KMS-11 (cell line): Measurements from ENCODE around the gene NRP1.
"Not testable (repeated sequence)": the region's sequence is repeated elsewhere in the genome, so short reads cannot be mapped to it uniquely, and the experiment has no call there.

Experiments used
- H2AFZ ChIP-seq: fragments of 200-600 bp; sonication (generic); 2 replicates; pipeline ENCODE4 v1.6.1; 2016; ENCODE audit warnings: antibody characterized with exemption, mixed run types, low read depth
- H3K27ac ChIP-seq: fragments of 200-600 bp; sonication (generic); 2 replicates; pipeline ENCODE4 v1.6.1; 2016; ENCODE audit warnings: mild to moderate bottlenecking, mixed run types
- H3K27me3 ChIP-seq: fragments of 200-600 bp; sonication (generic); 2 replicates; pipeline ENCODE4 v1.6.1; 2017; ENCODE audit warnings: mild to moderate bottlenecking, low read depth, mixed run types, moderate library complexity; ENCODE audit not compliant: insufficient read depth
- H3K36me3 ChIP-seq: fragments of 200-600 bp; sonication (generic); 2 replicates; pipeline ENCODE4 v1.6.1; 2017; ENCODE audit warnings: mild to moderate bottlenecking, mixed run types; ENCODE audit not compliant: insufficient read depth
- H3K4me1 ChIP-seq: fragments of 200-600 bp; sonication (generic); 2 replicates; pipeline ENCODE4 v1.6.1; 2016; ENCODE audit warnings: mild to moderate bottlenecking, low read depth, mixed run types; ENCODE audit not compliant: poor library complexity, severe bottlenecking
- H3K4me2 ChIP-seq: fragments of 200-600 bp; sonication (generic); 2 replicates; pipeline ENCODE4 v1.7.0; 2016; ENCODE audit warnings: mild to moderate bottlenecking, mixed run types
- H3K4me3 ChIP-seq: fragments of 200-600 bp; sonication (generic); IDR thresholded peaks from 2 replicates; pipeline ENCODE4 v1.6.1; 2017; ENCODE audit warnings: low read depth, low read length, mixed read lengths; ENCODE audit not compliant: insufficient read depth
- H3K79me2 ChIP-seq: fragments of 200-600 bp; sonication (generic); 2 replicates; pipeline ENCODE4 v1.6.1; 2016; ENCODE audit warnings: low read depth, mixed run types; ENCODE audit not compliant: insufficient read depth
- H3K9ac ChIP-seq: fragments of 200-600 bp; sonication (generic); 2 replicates; pipeline ENCODE4 v1.6.1; 2016; ENCODE audit warnings: mild to moderate bottlenecking, mixed run types
- H4K20me1 ChIP-seq: fragments of 200-600 bp; sonication (generic); 2 replicates; pipeline ENCODE4 v1.6.1; 2016; ENCODE audit warnings: mild to moderate bottlenecking, mixed run types; ENCODE audit not compliant: insufficient read depth
- CTCF ChIP-seq: fragments of 200-600 bp; sonication (generic); conservative IDR thresholded peaks from 2 replicates; pipeline ENCODE4 v1.6.1; 2017; ENCODE audit warnings: low read depth, mild to moderate bottlenecking, antibody characterized with exemption, low read length, moderate library complexity, mixed read lengths

The NRP1 gene

GRCh38 chr10:33303988-33304387 is 30.5 kb downstream of the NRP1 start:
- no peaks in the 10 kb centered on the region for H3K4me1 ChIP-seq
- TF ChIP-seq CTCF = no peak
- no peak overlapping the region for H3K9ac ChIP-seq
- H3K27ac ChIP-seq = no peak overlapping the region
- H4K20me1 ChIP-seq = no peaks in the 10 kb centered on the region
- no peak overlapping the region for H3K4me3 ChIP-seq
- H3K36me3 ChIP-seq = no peaks in the 10 kb centered on the region
- no peaks in the 10 kb centered on the region for H3K27me3 ChIP-seq
- H2AFZ ChIP-seq = no peak overlapping the region
- no peaks in the 10 kb centered on the region for H3K79me2 ChIP-seq
- H3K4me2 ChIP-seq = no peak overlapping the region

- no peaks in the 10 kb centered on the region for H3K36me3 ChIP-seq
- H4K20me1 ChIP-seq = no peaks in the 10 kb centered on the region
- no peaks in the 10 kb centered on the region for H3K27me3 ChIP-seq
- no peak overlapping the region for H3K4me2 ChIP-seq
- no peak for TF ChIP-seq CTCF
- no peaks in the 10 kb centered on the region for H3K79me2 ChIP-seq
- no peaks in the 10 kb centered on the region for H3K4me1 ChIP-seq
- H3K27ac ChIP-seq = no peak overlapping the region
- H3K9ac ChIP-seq = no peak overlapping the region
- H2AFZ ChIP-seq = no peak overlapping the region
- no peak overlapping the region for H3K4me3 ChIP-seq
These were observed 32.1 kb downstream of the NRP1 start for GRCh38 chr10:33302208-33302829.

GRCh38 chr10:33301097-33301789 is 33.2 kb downstream of the NRP1 start:
- Histone ChIP-seq H3K79me2 (no peaks in the 10 kb centered on the region), H3K4me1 (no peaks in the 10 kb centered on the region), H3K9ac (no peak overlapping the region), H3K4me3 (no peak overlapping the region), H2AFZ (no peak overlapping the region), H3K4me2 (no peak overlapping the region), H3K36me3 (no peaks in the 10 kb centered on the region), H4K20me1 (no peaks in the 10 kb centered on the region), H3K27me3 (no peaks in the 10 kb centered on the region), H3K27ac (no peak overlapping the region)
- no peak for TF ChIP-seq CTCF

- not testable (repeated sequence) for H3K27me3 ChIP-seq, H3K79me2 ChIP-seq, H3K9ac ChIP-seq, H4K20me1 ChIP-seq, H3K36me3 ChIP-seq, H2AFZ ChIP-seq, H3K27ac ChIP-seq, H3K4me1 ChIP-seq, H3K4me3 ChIP-seq, H3K4me2 ChIP-seq
These were observed 33.9 kb downstream of the NRP1 start for GRCh38 chr10:33300544-33300943.

- Histone ChIP-seq H3K9ac (no peak overlapping the region), H3K4me1 (no peaks in the 10 kb centered on the region), H3K27me3 (no peaks in the 10 kb centered on the region), H3K27ac (no peak overlapping the region), H3K4me2 (no peak overlapping the region), H3K4me3 (no peak overlapping the region), H2AFZ (no peak overlapping the region), H3K36me3 (no peaks in the 10 kb centered on the region), H4K20me1 (no peaks in the 10 kb centered on the region), H3K79me2 (no peaks in the 10 kb centered on the region)
- TF ChIP-seq CTCF = no peak
These were observed 35.6 kb downstream of the NRP1 start for GRCh38 chr10:33298893-33299292.
